ENCODE results near the gene ITPK1. TPM values are rescaled to one million over a fixed set of nuclear protein-coding genes. Genes with fewer than 3 reads are reported as not detected.
A peak's percentile ranks its signal among the peaks of the same experiment; 100 is the strongest.

ITPK1 gene
- polyA plus RNA-seq, 2 of the 4 experiments (the other 2 are of a cell fraction), result 46.2 to 47.0 TPM

DNA sequence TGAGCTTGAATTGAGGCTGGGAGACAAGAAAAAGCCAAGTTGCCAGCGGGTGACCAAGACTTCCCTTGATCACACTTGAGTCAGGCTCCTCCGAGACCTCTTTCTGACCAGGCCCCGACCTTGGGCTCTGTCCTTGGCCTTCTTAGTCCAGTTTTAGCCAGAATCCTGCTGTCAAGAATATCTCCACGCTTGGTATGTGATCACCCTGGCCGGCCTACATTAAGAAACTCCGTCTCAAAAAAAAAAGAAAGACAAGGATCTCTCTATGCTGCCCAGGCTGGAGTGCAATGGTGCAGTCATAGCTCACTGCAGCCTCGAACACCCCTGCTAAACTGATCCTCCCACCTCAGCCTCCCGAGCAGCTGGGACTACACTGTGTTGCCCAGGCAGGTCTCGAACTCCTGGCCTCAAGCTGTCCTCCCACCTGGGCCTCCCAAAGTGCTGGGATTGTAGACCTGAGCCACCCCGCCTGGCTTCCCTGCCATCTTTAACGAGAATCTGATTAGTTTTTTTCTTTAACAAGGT lies 1.0 kb upstream of the ITPK1 start:
- peak overlapping the region; percentile 96 to 100 for H3K27ac ChIP-seq
- ChIA-PET POLR2A (no interaction called here), CTCF (interaction anchor here (0.6 to 17.9 kb wide), 12 partner anchors 8 to 170 kb away, joined by 3 to 371 read pairs (median 4); partner anchors contain the start of genes GON7 and UBR7)
- H3K4me3 ChIP-seq, result peak overlapping the region; percentile 76
- DNase-seq (ENCODE audit: low read depth in 1 of 2, low spot score in 1 of 2) (no peak), ATAC-seq (no peak), FAIRE-seq (no peak)
- WGBS (ENCODE audit: missing lambda C conversion rate), result 87% methylated on average over 11 of the region's 11 CpGs
- peak overlapping the region; percentile 93 for H3K4me2 ChIP-seq
- TF ChIP-seq, protein P1, sequence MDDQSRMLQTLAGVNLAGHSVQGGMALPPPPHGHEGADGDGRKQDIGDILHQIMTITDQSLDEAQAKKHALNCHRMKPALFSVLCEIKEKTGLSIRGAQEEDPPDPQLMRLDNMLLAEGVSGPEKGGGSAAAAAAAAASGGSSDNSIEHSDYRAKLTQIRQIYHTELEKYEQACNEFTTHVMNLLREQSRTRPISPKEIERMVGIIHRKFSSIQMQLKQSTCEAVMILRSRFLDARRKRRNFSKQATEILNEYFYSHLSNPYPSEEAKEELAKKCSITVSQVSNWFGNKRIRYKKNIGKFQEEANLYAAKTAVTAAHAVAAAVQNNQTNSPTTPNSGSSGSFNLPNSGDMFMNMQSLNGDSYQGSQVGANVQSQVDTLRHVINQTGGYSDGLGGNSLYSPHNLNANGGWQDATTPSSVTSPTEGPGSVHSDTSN (IDR thresholded peaks at IDR 0.05), result no peak
- TF ChIP-seq TP53 (CRISPR knock-in tag; IDR thresholded peaks at IDR 0.05) (no peak), CBX8 (IDR thresholded peaks at IDR 0.05) (no peak), CEBPB (IDR thresholded peaks at IDR 0.05) (no peak), FOSL2 (IDR thresholded peaks at IDR 0.05) (no peak), FOSL2 (CRISPR knock-in tag; IDR thresholded peaks at IDR 0.05) (no peak)
- H3K9me3 ChIP-seq, result no peaks in the 10 kb centered on the region
- peaks cover 20% of the 10 kb centered on the region for H3K4me1 ChIP-seq

DNA sequence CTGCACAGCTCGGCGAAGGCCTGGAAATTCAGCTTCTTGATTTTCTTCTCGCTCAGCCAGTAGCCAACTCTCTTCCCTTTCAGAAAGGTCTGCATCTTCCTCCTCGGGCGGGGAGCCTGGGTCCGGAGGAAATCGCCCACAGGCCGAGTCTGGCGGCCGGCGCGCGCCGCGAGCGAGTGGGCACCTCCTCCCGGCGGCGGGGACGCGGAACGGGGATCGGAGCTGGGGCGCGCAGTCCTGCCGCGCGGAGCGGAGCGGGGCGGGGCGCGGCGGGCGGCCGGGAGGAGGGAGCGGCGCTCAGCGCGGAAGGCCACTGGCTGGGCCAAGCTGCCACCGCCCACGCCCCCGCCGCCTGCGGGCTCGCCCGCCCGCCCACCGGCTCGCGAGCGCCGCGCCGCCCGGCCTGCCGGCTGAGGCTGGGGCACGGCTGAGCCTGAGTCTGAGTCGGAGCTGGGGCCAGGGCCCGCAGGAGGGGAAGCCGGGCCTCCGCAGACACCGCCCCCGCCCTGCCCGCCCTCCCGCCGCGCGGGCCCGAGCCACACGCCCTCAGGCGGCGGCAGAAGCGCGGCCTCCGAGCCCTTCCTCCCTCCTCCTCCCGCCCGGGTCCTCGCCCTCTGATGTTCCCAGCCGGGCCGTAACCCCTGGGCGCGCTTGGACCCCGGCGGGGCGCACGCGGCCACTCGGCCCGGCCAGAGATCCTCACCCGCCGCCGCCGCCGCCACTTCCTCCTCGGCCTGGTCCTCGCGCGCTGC lies 480 bp downstream of the ITPK1 start:
- peak; percentile 84 to 86 for ATAC-seq
- ChIA-PET POLR2A (interaction anchor here (0.7 to 1.1 kb wide), 5 partner anchors 14 to 163 kb away, joined by 3 to 7 read pairs (median 4); partner anchors contain the start of genes LYSET and MOAP1), CTCF (interaction anchor here (0.6 to 17.9 kb wide), 15 partner anchors 16 to 271 kb away, joined by 3 to 371 read pairs (median 6); partner anchors contain the start of genes GON7 and UBR7)
- H3K4me2 ChIP-seq, result peak overlapping the region; percentile 93
- peak overlapping the region; percentile 96 to 100 for H3K27ac ChIP-seq
- peak overlapping the region; percentile 76 for H3K4me3 ChIP-seq
- H3K9me3 ChIP-seq, result no peaks in the 10 kb centered on the region
- H3K4me1 ChIP-seq, result peaks cover 20% of the 10 kb centered on the region
- 0% methylated on average over 10 of the region's 99 CpGs for WGBS (ENCODE audit: missing lambda C conversion rate)
- TF ChIP-seq RAD21 (conservative IDR thresholded peaks at IDR 0.05 in 1 of 2, IDR thresholded peaks at IDR 0.05 in 1 of 2), result 0 out of 5 replicates have a peak, but pooled peaks of 1 of the 2 experiments have one; percentile 11
- TF ChIP-seq, protein P2, sequence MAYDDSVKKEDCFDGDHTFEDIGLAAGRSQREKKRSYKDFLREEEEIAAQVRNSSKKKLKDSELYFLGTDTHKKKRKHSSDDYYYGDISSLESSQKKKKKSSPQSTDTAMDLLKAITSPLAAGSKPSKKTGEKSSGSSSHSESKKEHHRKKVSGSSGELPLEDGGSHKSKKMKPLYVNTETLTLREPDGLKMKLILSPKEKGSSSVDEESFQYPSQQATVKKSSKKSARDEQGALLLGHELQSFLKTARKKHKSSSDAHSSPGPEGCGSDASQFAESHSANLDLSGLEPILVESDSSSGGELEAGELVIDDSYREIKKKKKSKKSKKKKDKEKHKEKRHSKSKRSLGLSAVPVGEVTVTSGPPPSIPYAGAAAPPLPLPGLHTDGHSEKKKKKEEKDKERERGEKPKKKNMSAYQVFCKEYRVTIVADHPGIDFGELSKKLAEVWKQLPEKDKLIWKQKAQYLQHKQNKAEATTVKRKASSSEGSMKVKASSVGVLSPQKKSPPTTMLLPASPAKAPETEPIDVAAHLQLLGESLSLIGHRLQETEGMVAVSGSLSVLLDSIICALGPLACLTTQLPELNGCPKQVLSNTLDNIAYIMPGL (CRISPR knock-in tag; IDR thresholded peaks at IDR 0.05; ENCODE audit: borderline replicate concordance), result no peak
- no peak for TF ChIP-seq MYC (IDR thresholded peaks at IDR 0.05; ENCODE audit: borderline replicate concordance, low read length)
- no peak; a peak in 2 of 5 replicates for TF ChIP-seq JUN (IDR thresholded peaks at IDR 0.05)
- no peak for TF ChIP-seq SREBF2 (IDR thresholded peaks at IDR 0.05)
- TF ChIP-seq, protein P3, sequence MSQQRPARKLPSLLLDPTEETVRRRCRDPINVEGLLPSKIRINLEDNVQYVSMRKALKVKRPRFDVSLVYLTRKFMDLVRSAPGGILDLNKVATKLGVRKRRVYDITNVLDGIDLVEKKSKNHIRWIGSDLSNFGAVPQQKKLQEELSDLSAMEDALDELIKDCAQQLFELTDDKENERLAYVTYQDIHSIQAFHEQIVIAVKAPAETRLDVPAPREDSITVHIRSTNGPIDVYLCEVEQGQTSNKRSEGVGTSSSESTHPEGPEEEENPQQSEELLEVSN (IDR thresholded peaks at IDR 0.05; ENCODE audit: borderline replicate concordance, low read depth), result no peak
- TF ChIP-seq, protein P4, sequence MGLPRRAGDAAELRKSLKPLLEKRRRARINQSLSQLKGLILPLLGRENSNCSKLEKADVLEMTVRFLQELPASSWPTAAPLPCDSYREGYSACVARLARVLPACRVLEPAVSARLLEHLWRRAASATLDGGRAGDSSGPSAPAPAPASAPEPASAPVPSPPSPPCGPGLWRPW (IDR thresholded peaks at IDR 0.05), result no peak
- TF ChIP-seq EHMT2 (IDR thresholded peaks at IDR 0.05; ENCODE audit: low read depth), result no peak
- no peak for TF ChIP-seq CHD4 (IDR thresholded peaks at IDR 0.05; ENCODE audit: borderline replicate concordance)
- TF ChIP-seq KDM1A (IDR thresholded peaks at IDR 0.05; ENCODE audit: low read depth), result no peak
- TF ChIP-seq NPAS2 (CRISPR knock-in tag; IDR thresholded peaks at IDR 0.05; ENCODE audit: borderline replicate concordance), result no peak
- TF ChIP-seq, protein P1 (IDR thresholded peaks at IDR 0.05), result no peak
- TF ChIP-seq, protein P5, sequence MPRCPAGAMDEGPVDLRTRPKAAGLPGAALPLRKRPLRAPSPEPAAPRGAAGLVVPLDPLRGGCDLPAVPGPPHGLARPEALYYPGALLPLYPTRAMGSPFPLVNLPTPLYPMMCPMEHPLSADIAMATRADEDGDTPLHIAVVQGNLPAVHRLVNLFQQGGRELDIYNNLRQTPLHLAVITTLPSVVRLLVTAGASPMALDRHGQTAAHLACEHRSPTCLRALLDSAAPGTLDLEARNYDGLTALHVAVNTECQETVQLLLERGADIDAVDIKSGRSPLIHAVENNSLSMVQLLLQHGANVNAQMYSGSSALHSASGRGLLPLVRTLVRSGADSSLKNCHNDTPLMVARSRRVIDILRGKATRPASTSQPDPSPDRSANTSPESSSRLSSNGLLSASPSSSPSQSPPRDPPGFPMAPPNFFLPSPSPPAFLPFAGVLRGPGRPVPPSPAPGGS (IDR thresholded peaks at IDR 0.05), result peak; percentile 67; the same call in 1 of the 3 replicates
- no peak for TF ChIP-seq RCOR1 (IDR thresholded peaks at IDR 0.05; ENCODE audit: low read depth, low read length)
- TF ChIP-seq, protein P6, sequence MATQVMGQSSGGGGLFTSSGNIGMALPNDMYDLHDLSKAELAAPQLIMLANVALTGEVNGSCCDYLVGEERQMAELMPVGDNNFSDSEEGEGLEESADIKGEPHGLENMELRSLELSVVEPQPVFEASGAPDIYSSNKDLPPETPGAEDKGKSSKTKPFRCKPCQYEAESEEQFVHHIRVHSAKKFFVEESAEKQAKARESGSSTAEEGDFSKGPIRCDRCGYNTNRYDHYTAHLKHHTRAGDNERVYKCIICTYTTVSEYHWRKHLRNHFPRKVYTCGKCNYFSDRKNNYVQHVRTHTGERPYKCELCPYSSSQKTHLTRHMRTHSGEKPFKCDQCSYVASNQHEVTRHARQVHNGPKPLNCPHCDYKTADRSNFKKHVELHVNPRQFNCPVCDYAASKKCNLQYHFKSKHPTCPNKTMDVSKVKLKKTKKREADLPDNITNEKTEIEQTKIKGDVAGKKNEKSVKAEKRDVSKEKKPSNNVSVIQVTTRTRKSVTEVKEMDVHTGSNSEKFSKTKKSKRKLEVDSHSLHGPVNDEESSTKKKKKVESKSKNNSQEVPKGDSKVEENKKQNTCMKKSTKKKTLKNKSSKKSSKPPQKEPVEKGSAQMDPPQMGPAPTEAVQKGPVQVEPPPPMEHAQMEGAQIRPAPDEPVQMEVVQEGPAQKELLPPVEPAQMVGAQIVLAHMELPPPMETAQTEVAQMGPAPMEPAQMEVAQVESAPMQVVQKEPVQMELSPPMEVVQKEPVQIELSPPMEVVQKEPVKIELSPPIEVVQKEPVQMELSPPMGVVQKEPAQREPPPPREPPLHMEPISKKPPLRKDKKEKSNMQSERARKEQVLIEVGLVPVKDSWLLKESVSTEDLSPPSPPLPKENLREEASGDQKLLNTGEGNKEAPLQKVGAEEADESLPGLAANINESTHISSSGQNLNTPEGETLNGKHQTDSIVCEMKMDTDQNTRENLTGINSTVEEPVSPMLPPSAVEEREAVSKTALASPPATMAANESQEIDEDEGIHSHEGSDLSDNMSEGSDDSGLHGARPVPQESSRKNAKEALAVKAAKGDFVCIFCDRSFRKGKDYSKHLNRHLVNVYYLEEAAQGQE (IDR thresholded peaks at IDR 0.05), result no peak
- peak; percentile 40; the same call in 1 of the 2 replicates for TF ChIP-seq POLR2A (IDR thresholded peaks at IDR 0.05; ENCODE audit: low read length)
- FAIRE-seq, result no peak
- DNase-seq (ENCODE audit: low read depth in 1 of 2, low spot score in 1 of 2), result peak; percentile 70 to 80
